SW480 (cell line): ENCODE data around the gene ZNF524.
"Not testable (repeated sequence)": the region's sequence is repeated elsewhere in the genome, so short reads cannot be mapped to it uniquely, and the experiment has no call there.

ENCODE experiments used
- DNase-seq: peaks from one replicate; pipeline ENCODE4 v3.0.0-alpha.2; 2016; ENCODE audit warnings: low spot score

Gene ZNF524

GRCh38 chr19:55581145-55581822 lies 18.8 kb upstream of the ZNF524 start:
- DNase-seq = no peak

- DNase-seq = no peak
These were observed 18.3 kb upstream of the ZNF524 start for GRCh38 chr19:55581823-55582223.

- not testable (repeated sequence) for DNase-seq
These were observed 17.8 kb upstream of the ZNF524 start for GRCh38 chr19:55582284-55582683.

GRCh38 chr19:55583897-55584296 lies 16.2 kb upstream of the ZNF524 start:
- DNase-seq = not testable (repeated sequence)

- DNase-seq = no peak
These were observed 15.2 kb upstream of the ZNF524 start for GRCh38 chr19:55584871-55585270.

GRCh38 chr19:55585658-55586339 lies 14.3 kb upstream of the ZNF524 start:
- DNase-seq = peak; percentile 91

GRCh38 chr19:55586976-55587668 lies 13.0 kb upstream of the ZNF524 start:
- peak; percentile 98 for DNase-seq

GRCh38 chr19:55588738-55589137 lies 11.3 kb upstream of the ZNF524 start:
- DNase-seq = no peak

GRCh38 chr19:55590109-55590508 lies 10.0 kb upstream of the ZNF524 start:
- no peak for DNase-seq

GRCh38 chr19:55590617-55591016 lies 9.5 kb upstream of the ZNF524 start:
- peak; percentile 55 for DNase-seq

GRCh38 chr19:55591555-55591954 lies 8.5 kb upstream of the ZNF524 start:
- DNase-seq = no peak

- no peak for DNase-seq
These were observed 7.5 kb upstream of the ZNF524 start for GRCh38 chr19:55592391-55593090.

GRCh38 chr19:55593096-55593772 lies 6.9 kb upstream of the ZNF524 start:
- DNase-seq = no peak

GRCh38 chr19:55594996-55595545 lies 5.0 kb upstream of the ZNF524 start:
- no peak for DNase-seq

- no peak for DNase-seq
These were observed 3.8 kb upstream of the ZNF524 start for GRCh38 chr19:55596304-55596703.

- DNase-seq = no peak
These were observed 2.6 kb upstream of the ZNF524 start for GRCh38 chr19:55597501-55597921.

- DNase-seq = no peak
These were observed 2.1 kb upstream of the ZNF524 start for GRCh38 chr19:55598034-55598433.

GRCh38 chr19:55598719-55599467 lies 1.2 kb upstream of the ZNF524 start:
- peak; percentile 97 for DNase-seq

- DNase-seq = peak; percentile 99
These were observed 633 bp upstream of the ZNF524 start, which contains the start of gene FIZ1 for GRCh38 chr19:55599468-55599841. Gene FIZ1 (minus strand): TSS chr19:55599517. CDS start chr19:55597865, 1,652 bp downstream.

GRCh38 chr19:55600662-55601028 lies 557 bp downstream of the ZNF524 start:
- no peak for DNase-seq

GRCh38 chr19:55601084-55601483 lies 996 bp downstream of the ZNF524 start:
- DNase-seq = no peak
